SU-DHL-6 (cell line): ENCODE measurements around the gene CBLN3.

Experiments used
- H2AFZ ChIP-seq: fragments of 200-600 bp; sonication (generic); 2 replicates; pipeline ENCODE4 v1.6.1; 2014; ENCODE audit warnings: low read depth, mild to moderate bottlenecking, moderate library complexity, mixed read lengths, antibody characterized with exemption, low read length; ENCODE audit not compliant: severe bottlenecking
- H3F3A ChIP-seq: fragments of 200-600 bp; shearing (Covaris generic); 2 replicates; pipeline ENCODE4 v1.6.0; 2016; ENCODE audit warnings: antibody characterized with exemption, mild to moderate bottlenecking; ENCODE audit not compliant: insufficient read depth
- H3K27ac ChIP-seq: fragments of 200-600 bp; sonication (generic); 2 replicates; pipeline ENCODE4 v1.5.1; 2016; ENCODE audit warnings: low read depth, mild to moderate bottlenecking, low read length, moderate library complexity, mixed read lengths
- H3K27me3 ChIP-seq: fragments of 200-600 bp; sonication (generic), shearing (Covaris generic); 2 replicates; pipeline ENCODE4 v1.6.0; 2014; ENCODE audit warnings: mild to moderate bottlenecking, low read length
- H3K36me3 ChIP-seq: fragments of 200-600 bp; sonication (generic); 2 replicates; pipeline ENCODE4 v1.6.1; 2014; ENCODE audit warnings: mild to moderate bottlenecking, low read length, mixed read lengths
- H3K4me2 ChIP-seq: fragments of 300-600, 200-600 bp; shearing (Covaris generic), sonication (generic); 2 replicates; pipeline ENCODE4 v1.6.0; 2014; ENCODE audit warnings: low read length, low read depth, mild to moderate bottlenecking; ENCODE audit not compliant: poor library complexity, severe bottlenecking
- H3K4me3 ChIP-seq: fragments of 200-600 bp; sonication (generic); 2 replicates; pipeline ENCODE4 v1.5.1; 2014; ENCODE audit warnings: antibody characterized with exemption, low read length, mild to moderate bottlenecking, mixed read lengths; ENCODE audit not compliant: insufficient read depth, poor library complexity, severe bottlenecking
- H3K79me2 ChIP-seq: fragments of 200-600 bp; sonication (generic); 2 replicates; pipeline ENCODE4 v1.6.1; 2014; ENCODE audit warnings: mild to moderate bottlenecking, low read length, moderate library complexity; ENCODE audit not compliant: insufficient read depth
- H3K9ac ChIP-seq: fragments of 200-600 bp; sonication (generic); 2 replicates; pipeline ENCODE4 v1.7.0; 2014; ENCODE audit warnings: mild to moderate bottlenecking, low read length
- H3K9me2 ChIP-seq: fragments of 200-600 bp; sonication (generic); replicated peaks from 2 replicates; pipeline ENCODE4 v1.6.1; 2014; ENCODE audit warnings: low read length; ENCODE audit not compliant: insufficient read depth
- H3K9me3 ChIP-seq: fragments of 200-600 bp; sonication (generic); 2 replicates; pipeline ENCODE4 v1.6.1; 2014; ENCODE audit warnings: low read length, mixed read lengths; ENCODE audit not compliant: insufficient read depth
- H4K20me1 ChIP-seq: fragments of 200-600 bp; sonication (generic); 2 replicates; pipeline ENCODE4 v1.6.1; 2014; ENCODE audit warnings: low read depth, mild to moderate bottlenecking, antibody characterized with exemption, low read length, moderate library complexity, mixed read lengths
- CTCF ChIP-seq: fragments of 200-600 bp; sonication (generic); IDR thresholded peaks from one replicate; pipeline ENCODE4 v1.5.1; 2017; ENCODE audit warnings: antibody characterized with exemption, mild to moderate bottlenecking, low read length, moderate library complexity; ENCODE audit not compliant: insufficient read depth, poor library complexity, severe bottlenecking
- EZH2phosphoT487 ChIP-seq: fragments of 200-600 bp; sonication (generic), shearing (Covaris generic); conservative IDR thresholded peaks from 2 replicates; pipeline ENCODE4 v1.6.1; 2018; ENCODE audit warnings: mild to moderate bottlenecking, antibody characterized with exemption, low read length, moderate library complexity, mixed read lengths

Gene CBLN3

DNA sequence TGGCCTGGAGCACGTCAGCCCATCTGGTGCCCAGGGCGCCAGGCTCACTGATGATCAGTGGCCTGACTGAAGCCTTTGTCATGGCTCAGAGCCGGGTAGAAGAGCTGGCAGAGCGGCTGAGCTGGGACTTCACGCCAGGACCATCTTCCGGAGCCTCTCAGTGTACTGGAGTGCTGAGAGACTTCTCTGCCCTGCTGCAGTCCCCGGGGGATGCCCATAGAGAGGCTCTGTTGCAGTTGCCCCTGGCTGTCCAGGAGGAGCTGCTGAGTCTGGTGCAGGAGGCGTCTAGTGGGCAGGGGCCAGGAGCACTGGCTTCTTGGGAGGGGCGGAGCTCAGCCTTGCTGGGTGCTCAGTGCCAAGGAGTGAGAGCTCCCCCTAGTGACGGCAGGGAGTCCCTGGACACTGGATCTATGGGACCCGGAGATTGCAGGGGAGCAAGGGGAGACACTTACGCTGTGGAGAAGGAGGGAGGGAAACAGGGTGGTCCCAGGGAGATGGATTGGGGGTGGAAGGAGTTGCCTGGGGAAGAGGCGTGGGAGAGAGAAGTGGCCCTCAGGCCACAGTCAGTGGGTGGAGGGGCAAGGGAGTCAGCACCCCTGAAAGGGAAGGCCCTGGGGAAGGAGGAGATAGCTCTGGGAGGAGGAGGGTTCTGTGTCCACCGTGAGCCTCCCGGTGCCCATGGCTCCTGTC, 2.2 kb upstream of the CBLN3 start:
- H3K4me2 ChIP-seq: peak overlapping the region; percentile 92
- no peaks in the 10 kb centered on the region for H3K79me2 ChIP-seq
- H3K27ac ChIP-seq: peak overlapping the region; percentile 79
- peak overlapping the region; percentile 73 for H3K9ac ChIP-seq
- H4K20me1 ChIP-seq: no peaks in the 10 kb centered on the region
- no peaks in the 10 kb centered on the region for H3K27me3 ChIP-seq
- H3K9me2 ChIP-seq: no peaks in the 10 kb centered on the region
- H3K4me3 ChIP-seq: no peak overlapping the region
- H3F3A ChIP-seq: peaks cover 6% of the 10 kb centered on the region; the same call in 1 of the 2 replicates
- no peaks in the 10 kb centered on the region for H3K36me3 ChIP-seq
- peak; percentile 98 for TF ChIP-seq CTCF
- no peak for TF ChIP-seq EZH2phosphoT487
- H2AFZ ChIP-seq: no peak overlapping the region
- H3K9me3 ChIP-seq: no peaks in the 10 kb centered on the region

DNA sequence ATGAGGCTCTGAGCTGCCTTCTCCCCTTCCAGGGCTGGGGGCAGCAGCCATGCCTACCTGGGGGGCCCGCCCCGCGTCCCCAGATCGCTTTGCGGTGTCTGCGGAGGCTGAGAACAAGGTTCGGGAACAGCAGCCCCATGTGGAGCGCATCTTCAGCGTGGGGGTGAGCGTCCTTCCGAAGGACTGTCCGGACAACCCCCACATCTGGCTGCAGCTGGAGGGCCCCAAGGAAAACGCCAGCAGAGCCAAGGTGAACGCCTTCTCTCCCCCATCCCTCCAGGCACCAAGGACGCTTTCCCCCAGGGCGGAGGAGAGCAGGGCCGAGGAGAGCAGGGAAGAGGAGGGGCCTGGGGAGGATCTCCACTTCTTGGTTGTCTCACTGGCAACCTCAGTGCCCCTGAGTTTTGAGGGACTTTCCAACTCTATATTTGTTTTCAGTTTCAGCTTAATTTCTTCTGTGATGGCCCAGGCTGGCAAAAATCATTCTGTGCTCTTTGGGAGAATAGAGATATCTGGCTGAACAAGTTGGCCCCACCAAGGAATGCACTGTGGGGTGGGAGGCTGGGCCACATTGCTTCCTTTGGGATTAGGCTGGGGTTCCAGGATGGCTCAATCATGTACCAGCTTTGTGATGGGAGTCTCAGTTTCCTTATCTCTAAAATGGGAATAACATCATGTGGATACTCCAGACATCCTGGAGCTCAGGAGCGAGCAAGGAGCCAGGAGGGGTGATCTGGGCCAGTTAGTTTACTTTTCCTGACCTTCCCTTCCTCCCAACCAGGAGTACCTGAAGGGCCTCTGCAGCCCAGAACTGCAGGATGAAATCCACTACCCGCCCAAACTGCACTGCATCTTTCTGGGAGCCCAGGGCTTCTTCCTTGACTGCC, 1.5 kb upstream of the CBLN3 start:
- Histone ChIP-seq H2AFZ (peak overlapping the region; percentile 17), H3K4me2 (peak overlapping the region; percentile 92), H3K27ac (peak overlapping the region; percentile 79), H3K9me3 (no peaks in the 10 kb centered on the region), H3F3A (peaks cover 6% of the 10 kb centered on the region; the same call in 1 of the 2 replicates), H3K27me3 (no peaks in the 10 kb centered on the region), H4K20me1 (no peaks in the 10 kb centered on the region), H3K79me2 (no peaks in the 10 kb centered on the region), H3K4me3 (peak overlapping the region; percentile 71), H3K9me2 (no peaks in the 10 kb centered on the region), H3K36me3 (no peaks in the 10 kb centered on the region), H3K9ac (peak overlapping the region; percentile 73)
- TF ChIP-seq CTCF: no peak
- no peak for TF ChIP-seq EZH2phosphoT487

DNA sequence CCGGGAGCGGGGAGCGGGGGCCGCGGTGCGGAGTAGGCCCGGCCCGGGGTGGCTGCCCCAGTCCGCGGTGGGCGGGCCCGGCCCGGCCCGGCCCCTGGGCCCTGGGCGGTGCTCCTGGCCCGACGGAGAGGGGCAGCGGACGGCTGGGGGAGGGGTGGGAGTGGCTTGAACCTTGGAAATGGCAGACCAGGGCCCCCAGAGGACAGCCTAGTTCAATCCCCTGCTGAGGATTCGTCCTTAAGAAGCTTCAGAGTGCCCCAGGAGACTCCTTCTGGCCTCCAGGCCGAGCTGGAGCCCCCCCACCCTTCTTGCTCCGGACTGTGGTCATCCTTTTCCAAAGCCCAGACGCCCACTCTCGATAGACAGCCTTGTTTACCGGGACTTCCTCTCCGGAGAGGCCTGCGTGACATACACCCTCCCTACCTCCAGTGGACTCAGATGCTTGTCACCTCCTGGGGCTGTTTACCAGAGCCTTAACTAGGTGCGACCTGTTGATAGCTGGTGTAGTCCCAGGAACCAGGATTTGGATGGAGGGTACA, 744 bp upstream of the CBLN3 start:
- peak overlapping the region; percentile 79 for H3K27ac ChIP-seq

More for the DNA sequence above, 744 bp upstream of the CBLN3 start:
- Histone ChIP-seq H3K9me2 (no peaks in the 10 kb centered on the region), H3K4me3 (peak overlapping the region; percentile 71), H3K27me3 (no peaks in the 10 kb centered on the region), H3K79me2 (no peaks in the 10 kb centered on the region), H3K4me2 (peak overlapping the region; percentile 92), H3K9me3 (no peaks in the 10 kb centered on the region), H2AFZ (peak overlapping the region; percentile 91), H3F3A (peaks cover 6% of the 10 kb centered on the region; the same call in 1 of the 2 replicates), H4K20me1 (no peaks in the 10 kb centered on the region), H3K9ac (peak overlapping the region; percentile 73), H3K36me3 (no peaks in the 10 kb centered on the region)
- no peak for TF ChIP-seq EZH2phosphoT487
- no peak for TF ChIP-seq CTCF
